ENCODE data around the gene GPR39.

- TF ChIP-seq CTCF (IDR thresholded peaks at IDR 0.05) (no peak), POLR2A (IDR thresholded peaks at IDR 0.05) (no peak)
Measured at GRCh38 chr2:132383956-132384355, 32.6 kb upstream of the GPR39 start.

All from vagina (tissue), 2 donors.